ENCODE data around the gene PHAX.
"Not testable (repeated sequence)": the region's sequence is repeated elsewhere in the genome, so short reads cannot be mapped to it uniquely, and the experiment has no call there.

PHAX gene

DNA sequence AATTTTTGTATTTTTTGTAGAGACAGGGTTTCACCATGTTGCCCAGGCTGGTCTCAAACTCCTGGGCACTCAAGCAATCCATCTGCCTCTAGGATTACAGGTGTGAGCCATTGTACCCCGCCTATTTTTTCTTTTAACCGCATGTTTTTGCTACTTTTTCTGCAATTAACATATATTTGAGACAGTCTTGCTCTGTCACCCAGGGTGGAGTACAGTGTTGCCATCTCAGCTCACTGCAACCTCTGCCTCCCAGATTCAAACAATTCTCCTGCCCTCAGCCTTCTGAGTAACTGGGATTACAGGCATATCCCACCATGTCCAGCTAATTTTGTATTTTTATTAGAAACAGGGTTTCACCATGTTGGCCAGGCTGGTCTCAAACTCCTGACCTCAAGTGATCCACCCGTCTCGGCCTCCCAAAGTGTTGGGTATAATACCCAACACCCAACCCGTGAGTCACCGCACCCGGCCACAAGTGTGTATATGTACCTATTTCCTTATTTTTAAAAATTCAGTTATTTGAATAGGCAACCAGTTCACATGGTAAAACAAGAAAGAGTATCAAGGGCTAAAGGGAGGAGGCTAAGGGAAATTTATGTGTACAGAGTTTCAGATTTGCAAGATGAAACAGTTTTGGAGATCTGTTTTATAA lies 13.3 kb downstream of the PHAX start:
- Histone ChIP-seq H3K4me1 (ENCODE audit: control insufficient read depth, insufficient read depth, low read length) (no peaks in the 10 kb centered on the region), H3K36me3 (ENCODE audit: control insufficient read depth, insufficient read depth, low read length) (no peaks in the 10 kb centered on the region), H3K4me3 (ENCODE audit: low read length) (no peak overlapping the region), H3K27me3 (ENCODE audit: control insufficient read depth, insufficient read depth, low read length) (no peaks in the 10 kb centered on the region), H3K9ac (ENCODE audit: low read length) (no peak overlapping the region), H3K9me3 (ENCODE audit: control insufficient read depth, low read length) (no peaks in the 10 kb centered on the region)

DNA sequence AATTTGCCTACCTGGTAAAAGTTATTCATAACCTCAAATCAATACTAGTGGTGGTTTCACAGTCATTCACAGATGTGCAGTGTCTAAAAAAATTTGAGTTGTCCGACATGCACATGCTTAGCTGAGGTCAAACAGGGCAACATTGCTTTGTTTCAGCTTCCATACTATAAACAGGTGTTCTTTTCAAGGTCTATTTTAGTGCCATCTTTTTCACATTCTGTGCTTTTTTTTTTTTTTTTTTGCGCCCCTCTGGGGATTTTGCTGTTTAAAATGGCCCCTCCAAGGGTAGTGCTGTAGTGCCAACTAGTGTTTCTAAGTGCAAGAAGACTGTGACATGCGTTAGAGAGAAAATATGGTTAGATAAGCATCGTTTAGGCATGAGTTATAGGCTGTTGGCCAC lies 14.5 kb downstream of the PHAX start:
- H3K9me3 ChIP-seq (ENCODE audit: control insufficient read depth, low read length) = no peaks in the 10 kb centered on the region
- no peaks in the 10 kb centered on the region for H3K36me3 ChIP-seq (ENCODE audit: control insufficient read depth, insufficient read depth, low read length)
- H3K4me1 ChIP-seq (ENCODE audit: control insufficient read depth, insufficient read depth, low read length) = no peaks in the 10 kb centered on the region
- no peak overlapping the region for H3K9ac ChIP-seq (ENCODE audit: low read length)
- H3K4me3 ChIP-seq (ENCODE audit: low read length) = no peak overlapping the region
- H3K27me3 ChIP-seq (ENCODE audit: control insufficient read depth, insufficient read depth, low read length) = no peaks in the 10 kb centered on the region

DNA sequence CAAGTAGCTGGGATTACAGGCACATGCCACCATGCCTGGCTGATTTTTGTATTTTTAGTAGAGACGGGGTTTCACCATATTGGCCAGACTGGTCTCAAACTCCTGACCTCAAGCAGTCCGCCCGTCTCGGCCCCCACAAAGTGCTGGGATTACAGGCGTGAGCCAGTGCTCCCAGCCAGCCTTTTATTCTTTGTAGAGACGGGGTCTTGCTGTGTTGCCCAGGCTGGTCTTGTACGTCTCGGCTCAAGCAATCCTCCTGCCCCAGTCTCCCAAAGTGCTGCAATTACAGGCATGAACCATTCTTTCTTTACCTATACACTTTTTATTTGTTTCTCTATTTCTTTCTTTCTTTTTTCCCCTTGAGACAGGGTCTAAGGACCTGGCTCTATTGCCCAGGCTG lies 16.9 kb downstream of the PHAX start:
- H3K36me3 ChIP-seq (ENCODE audit: control insufficient read depth, insufficient read depth, low read length); H3K4me3 ChIP-seq (ENCODE audit: low read length); H3K9me3 ChIP-seq (ENCODE audit: control insufficient read depth, low read length); H3K4me1 ChIP-seq (ENCODE audit: control insufficient read depth, insufficient read depth, low read length); H3K9ac ChIP-seq (ENCODE audit: low read length); H3K27me3 ChIP-seq (ENCODE audit: control insufficient read depth, insufficient read depth, low read length): not testable (repeated sequence)

DNA sequence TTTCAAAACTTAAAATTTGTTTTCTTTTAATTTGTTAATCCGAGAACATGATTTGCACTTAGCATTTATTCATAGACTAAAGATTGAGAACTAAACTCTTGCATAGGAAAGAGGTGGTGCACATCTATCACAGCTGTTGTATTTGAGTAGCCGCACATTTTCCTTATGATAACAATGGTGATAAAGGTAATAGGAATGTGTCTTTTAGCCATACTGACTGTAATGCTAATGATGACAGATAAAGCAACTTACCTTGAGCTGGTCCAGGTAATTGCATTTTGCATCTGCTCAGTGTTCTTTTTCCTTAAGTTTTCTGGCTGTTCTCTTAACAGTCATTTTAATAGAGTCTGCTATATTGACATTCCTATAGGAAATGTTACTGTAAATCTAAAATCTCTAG lies 19.0 kb downstream of the PHAX start:
- no peak overlapping the region for H3K9ac ChIP-seq (ENCODE audit: low read length)
- no peaks in the 10 kb centered on the region for H3K9me3 ChIP-seq (ENCODE audit: control insufficient read depth, low read length)
- no peaks in the 10 kb centered on the region for H3K27me3 ChIP-seq (ENCODE audit: control insufficient read depth, insufficient read depth, low read length)
- H3K4me1 ChIP-seq (ENCODE audit: control insufficient read depth, insufficient read depth, low read length) = no peaks in the 10 kb centered on the region
- H3K4me3 ChIP-seq (ENCODE audit: low read length) = no peak overlapping the region
- H3K36me3 ChIP-seq (ENCODE audit: control insufficient read depth, insufficient read depth, low read length) = no peaks in the 10 kb centered on the region

DNA sequence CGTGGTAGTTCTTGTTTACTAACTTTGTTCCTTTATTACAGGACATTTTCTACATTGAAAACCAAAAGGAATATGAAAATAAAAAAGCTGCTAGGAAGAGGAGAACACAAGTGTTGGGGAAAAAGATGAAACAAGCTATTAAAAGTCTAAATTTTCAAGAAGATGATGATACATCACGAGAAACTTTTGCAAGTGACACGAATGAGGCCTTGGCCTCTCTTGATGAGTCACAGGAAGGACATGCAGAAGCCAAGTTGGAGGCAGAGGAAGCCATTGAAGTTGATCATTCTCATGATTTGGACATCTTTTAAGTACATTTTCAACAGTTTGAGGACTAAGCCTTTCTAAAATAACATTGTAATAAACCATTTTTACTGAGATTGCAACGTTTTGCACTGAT lies 23.8 kb downstream of the PHAX start:
- no peaks in the 10 kb centered on the region for H3K36me3 ChIP-seq (ENCODE audit: control insufficient read depth, insufficient read depth, low read length)

DNA sequence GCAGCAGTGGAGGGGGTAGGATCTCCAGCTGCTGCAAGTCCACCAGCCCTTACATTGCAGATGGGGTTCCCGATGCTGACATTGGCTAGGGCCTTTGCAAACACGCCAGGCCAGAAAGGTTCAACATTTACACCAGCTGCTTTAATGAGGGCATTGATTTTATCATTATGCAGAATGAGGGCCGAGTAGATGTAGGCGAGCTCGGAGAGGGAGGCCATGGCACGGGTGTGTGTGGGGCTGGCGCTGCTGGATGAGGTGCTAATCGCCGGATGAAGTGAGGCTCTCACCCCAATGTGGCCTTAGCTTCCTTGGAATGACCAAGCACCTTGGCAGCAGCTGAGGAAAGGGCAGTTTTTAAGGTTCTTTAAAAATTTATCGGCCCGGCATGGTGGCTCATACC lies 27.4 kb downstream of the PHAX start:
- H3K9me3 ChIP-seq (ENCODE audit: control insufficient read depth, low read length) = no peaks in the 10 kb centered on the region
- H3K4me1 ChIP-seq (ENCODE audit: control insufficient read depth, insufficient read depth, low read length) = no peaks in the 10 kb centered on the region
- no peaks in the 10 kb centered on the region for H3K36me3 ChIP-seq (ENCODE audit: control insufficient read depth, insufficient read depth, low read length)
- H3K27me3 ChIP-seq (ENCODE audit: control insufficient read depth, insufficient read depth, low read length) = no peaks in the 10 kb centered on the region
- H3K9ac ChIP-seq (ENCODE audit: low read length) = no peak overlapping the region
- no peak overlapping the region for H3K4me3 ChIP-seq (ENCODE audit: low read length)

More for the DNA sequence above, 23.8 kb downstream of the PHAX start:
- Histone ChIP-seq H3K27me3 (ENCODE audit: control insufficient read depth, insufficient read depth, low read length) (no peaks in the 10 kb centered on the region), H3K4me1 (ENCODE audit: control insufficient read depth, insufficient read depth, low read length) (no peaks in the 10 kb centered on the region), H3K4me3 (ENCODE audit: low read length) (no peak overlapping the region), H3K9ac (ENCODE audit: low read length) (no peak overlapping the region), H3K9me3 (ENCODE audit: control insufficient read depth, low read length) (no peaks in the 10 kb centered on the region)

DNA sequence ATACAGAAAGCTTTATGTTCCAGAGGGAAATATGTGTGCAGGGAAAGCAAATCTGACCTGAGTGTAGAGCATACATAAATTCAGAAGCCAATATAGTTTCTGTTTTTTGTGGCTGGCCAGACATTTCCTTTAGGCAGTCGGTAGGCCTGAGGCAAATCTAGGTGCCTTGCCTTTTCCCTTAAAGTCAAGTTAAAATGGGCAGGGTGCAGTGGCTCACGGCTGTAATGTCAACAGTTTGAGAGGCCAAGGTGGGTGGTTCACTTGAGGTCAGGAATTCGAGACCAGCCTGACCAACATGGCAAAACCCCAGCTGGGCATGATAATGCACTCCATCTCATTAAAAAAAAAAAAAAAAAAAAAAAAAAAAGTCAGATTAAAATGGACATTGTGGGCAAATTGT lies 31.2 kb downstream of the PHAX start:
- H3K27me3 ChIP-seq (ENCODE audit: control insufficient read depth, insufficient read depth, low read length) = no peaks in the 10 kb centered on the region
- no peaks in the 10 kb centered on the region for H3K4me1 ChIP-seq (ENCODE audit: control insufficient read depth, insufficient read depth, low read length)
- H3K4me3 ChIP-seq (ENCODE audit: low read length) = no peak overlapping the region
- H3K9me3 ChIP-seq (ENCODE audit: control insufficient read depth, low read length) = no peaks in the 10 kb centered on the region
- H3K36me3 ChIP-seq (ENCODE audit: control insufficient read depth, insufficient read depth, low read length) = no peaks in the 10 kb centered on the region
- no peak overlapping the region for H3K9ac ChIP-seq (ENCODE audit: low read length)

DNA sequence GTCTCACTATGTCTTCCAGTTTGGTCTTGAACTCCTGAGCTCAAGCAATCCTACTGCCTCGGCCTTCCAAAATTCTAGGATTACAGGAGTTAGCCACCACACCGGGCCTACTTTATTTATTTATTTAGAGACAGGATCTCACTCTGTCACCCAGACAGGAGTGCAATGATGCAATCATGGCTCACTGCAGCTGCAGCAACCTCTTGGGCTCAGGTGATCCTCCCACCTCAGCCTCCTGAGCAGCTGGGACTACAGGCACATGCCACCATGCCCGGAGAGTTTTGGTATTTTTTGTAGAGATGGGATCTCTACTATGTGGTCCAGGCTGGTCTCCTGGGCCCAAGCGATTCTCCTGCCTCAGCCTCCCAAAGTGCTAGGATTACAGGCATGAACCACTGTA lies 32.8 kb downstream of the PHAX start:
- no peaks in the 10 kb centered on the region for H3K36me3 ChIP-seq (ENCODE audit: control insufficient read depth, insufficient read depth, low read length)
- no peaks in the 10 kb centered on the region for H3K9me3 ChIP-seq (ENCODE audit: control insufficient read depth, low read length)
- H3K27me3 ChIP-seq (ENCODE audit: control insufficient read depth, insufficient read depth, low read length) = no peaks in the 10 kb centered on the region
- H3K9ac ChIP-seq (ENCODE audit: low read length) = no peak overlapping the region
- H3K4me1 ChIP-seq (ENCODE audit: control insufficient read depth, insufficient read depth, low read length) = no peaks in the 10 kb centered on the region
- H3K4me3 ChIP-seq (ENCODE audit: low read length) = no peak overlapping the region

DNA sequence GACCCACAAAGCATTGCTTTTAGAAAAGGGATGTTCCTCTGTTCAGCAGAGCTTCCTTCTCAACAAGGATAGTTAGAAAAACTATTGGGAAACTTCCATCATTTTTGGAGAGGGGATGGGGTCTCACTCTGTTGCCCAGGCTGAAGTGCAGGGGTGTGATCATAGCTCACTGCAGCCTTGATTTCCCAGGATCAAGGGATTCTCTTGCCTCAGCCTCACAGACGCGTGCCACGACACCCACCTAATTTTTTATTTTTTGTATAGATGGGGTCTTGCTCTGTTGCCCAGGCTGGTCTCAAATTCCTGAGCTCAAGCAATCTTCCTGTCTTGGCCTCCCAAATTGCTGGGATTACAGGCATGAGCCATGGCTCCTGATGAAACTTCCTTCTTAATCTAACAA lies 34.8 kb downstream of the PHAX start:
- Histone ChIP-seq H3K36me3 (ENCODE audit: control insufficient read depth, insufficient read depth, low read length) (no peaks in the 10 kb centered on the region), H3K9ac (ENCODE audit: low read length) (no peak overlapping the region), H3K4me3 (ENCODE audit: low read length) (no peak overlapping the region), H3K4me1 (ENCODE audit: control insufficient read depth, insufficient read depth, low read length) (no peaks in the 10 kb centered on the region), H3K27me3 (ENCODE audit: control insufficient read depth, insufficient read depth, low read length) (no peaks in the 10 kb centered on the region), H3K9me3 (ENCODE audit: control insufficient read depth, low read length) (no peaks in the 10 kb centered on the region)

DNA sequence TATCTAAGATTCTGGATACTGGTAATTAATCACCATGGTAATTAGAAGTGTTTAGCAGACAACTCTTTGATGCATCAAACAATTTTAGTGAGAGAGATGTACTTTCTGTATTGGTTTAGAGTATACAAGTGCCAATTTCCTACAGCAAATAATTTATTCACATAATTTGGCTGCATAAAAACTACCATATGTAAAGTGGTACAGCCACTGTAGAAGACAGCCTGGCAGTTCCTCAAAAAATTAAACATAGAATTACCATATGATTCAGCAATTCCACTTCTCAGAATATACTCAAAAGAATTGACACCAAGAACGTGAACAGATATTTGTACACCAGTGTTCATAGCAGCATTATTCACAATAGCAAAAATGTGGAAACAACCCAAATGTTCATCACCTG lies 36.2 kb downstream of the PHAX start:
- Histone ChIP-seq H3K4me3 (ENCODE audit: low read length) (no peak overlapping the region), H3K9me3 (ENCODE audit: control insufficient read depth, low read length) (no peaks in the 10 kb centered on the region), H3K4me1 (ENCODE audit: control insufficient read depth, insufficient read depth, low read length) (no peaks in the 10 kb centered on the region), H3K36me3 (ENCODE audit: control insufficient read depth, insufficient read depth, low read length) (no peaks in the 10 kb centered on the region), H3K27me3 (ENCODE audit: control insufficient read depth, insufficient read depth, low read length) (no peaks in the 10 kb centered on the region), H3K9ac (ENCODE audit: low read length) (no peak overlapping the region)

DNA sequence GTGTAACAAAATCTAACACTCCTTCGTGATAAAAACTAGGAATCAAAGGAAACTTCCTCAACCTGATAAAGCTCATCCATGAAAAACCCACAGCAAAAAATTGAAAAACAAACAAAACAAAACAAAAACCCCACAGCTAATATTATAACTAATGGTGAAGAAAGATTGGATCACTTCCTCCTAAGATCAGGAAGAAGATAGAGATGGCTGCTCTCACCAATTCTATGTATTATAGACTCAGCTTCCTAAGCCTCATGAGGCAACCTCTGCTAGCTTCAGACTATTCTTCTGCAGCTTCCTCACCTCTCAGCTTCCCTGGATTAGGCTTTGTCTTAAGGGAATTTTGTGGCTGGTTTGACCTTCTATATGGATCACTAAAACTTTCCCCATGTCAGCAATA lies 40.1 kb downstream of the PHAX start:
- Histone ChIP-seq H3K27me3 (ENCODE audit: control insufficient read depth, insufficient read depth, low read length) (no peaks in the 10 kb centered on the region), H3K9ac (ENCODE audit: low read length) (no peak overlapping the region), H3K4me3 (ENCODE audit: low read length) (no peak overlapping the region), H3K9me3 (ENCODE audit: control insufficient read depth, low read length) (no peaks in the 10 kb centered on the region), H3K36me3 (ENCODE audit: control insufficient read depth, insufficient read depth, low read length) (no peaks in the 10 kb centered on the region), H3K4me1 (ENCODE audit: control insufficient read depth, insufficient read depth, low read length) (no peaks in the 10 kb centered on the region)

DNA sequence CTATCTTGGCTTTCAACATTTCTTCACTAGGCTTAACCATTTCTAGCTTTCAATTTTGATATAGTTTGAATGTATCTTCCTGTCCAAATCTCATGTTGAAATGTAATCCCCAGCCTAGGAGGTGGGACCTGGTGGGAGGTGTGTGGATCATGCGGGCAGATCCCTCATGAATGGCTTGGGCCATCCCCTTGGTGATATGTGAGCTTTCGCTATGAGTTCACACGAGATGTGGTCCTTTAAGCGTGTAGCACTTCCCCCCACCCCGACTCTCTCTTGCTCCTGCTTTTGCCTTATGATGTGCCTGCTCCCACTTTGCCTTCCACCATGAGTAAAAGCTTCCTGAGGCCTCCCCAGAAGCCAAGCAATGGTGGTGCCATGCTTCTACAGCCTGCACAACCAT lies 40.6 kb downstream of the PHAX start:
- Histone ChIP-seq H3K9ac (ENCODE audit: low read length) (no peak overlapping the region), H3K36me3 (ENCODE audit: control insufficient read depth, insufficient read depth, low read length) (no peaks in the 10 kb centered on the region), H3K27me3 (ENCODE audit: control insufficient read depth, insufficient read depth, low read length) (no peaks in the 10 kb centered on the region)

DNA sequence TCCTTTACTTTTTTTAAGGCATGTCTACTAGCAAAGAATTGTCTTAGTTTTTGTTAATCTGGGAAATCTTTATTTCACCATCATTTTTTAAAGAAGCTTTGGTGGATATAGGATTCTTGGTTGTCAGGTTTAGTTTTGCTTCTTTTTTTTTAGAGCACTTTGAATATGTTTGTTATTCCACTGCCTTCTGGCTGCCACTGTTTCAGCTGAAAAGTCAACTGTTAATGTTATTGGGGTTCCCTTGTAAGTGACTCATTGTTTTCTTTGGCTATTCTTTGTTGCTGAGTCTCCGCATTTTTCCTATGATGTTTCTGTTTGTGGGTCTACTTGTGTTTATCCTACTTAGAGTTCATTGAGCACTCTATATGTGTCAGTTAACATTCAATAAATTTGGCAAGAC lies 44.4 kb downstream of the PHAX start:
- no peaks in the 10 kb centered on the region for H3K9me3 ChIP-seq (ENCODE audit: control insufficient read depth, low read length)
- H3K9ac ChIP-seq (ENCODE audit: low read length) = no peak overlapping the region
- H3K27me3 ChIP-seq (ENCODE audit: control insufficient read depth, insufficient read depth, low read length) = no peaks in the 10 kb centered on the region
- H3K4me1 ChIP-seq (ENCODE audit: control insufficient read depth, insufficient read depth, low read length) = peaks cover 14% of the 10 kb centered on the region
- no peaks in the 10 kb centered on the region for H3K36me3 ChIP-seq (ENCODE audit: control insufficient read depth, insufficient read depth, low read length)
- H3K4me3 ChIP-seq (ENCODE audit: low read length) = no peak overlapping the region

More for the DNA sequence above, 40.6 kb downstream of the PHAX start:
- H3K4me1 ChIP-seq (ENCODE audit: control insufficient read depth, insufficient read depth, low read length) = no peaks in the 10 kb centered on the region
- H3K9me3 ChIP-seq (ENCODE audit: control insufficient read depth, low read length) = no peaks in the 10 kb centered on the region
- no peak overlapping the region for H3K4me3 ChIP-seq (ENCODE audit: low read length)

Data from mucosa of stomach (tissue), 1 donor.